ENCODE measurements around the gene NCK1.
"Not testable (repeated sequence)": the region's sequence is repeated elsewhere in the genome, so short reads cannot be mapped to it uniquely, and the experiment has no call there.

NCK1 gene

GRCh38 chr3:136949708-136950107 is 87.7 kb downstream of the NCK1 start:
- no peak for DNase-seq

GRCh38 chr3:136950623-136951022 is 88.6 kb downstream of the NCK1 start:
- no peak for DNase-seq

- DNase-seq: no peak
Observed at GRCh38 chr3:136952292-136952691, 90.3 kb downstream of the NCK1 start.

- DNase-seq: no peak
Observed at GRCh38 chr3:136954251-136954650, 92.2 kb downstream of the NCK1 start.

GRCh38 chr3:136954980-136955780 is 93.2 kb downstream of the NCK1 start:
- DNase-seq: no peak

- no peak for DNase-seq
Observed at GRCh38 chr3:136955813-136956212, 93.8 kb downstream of the NCK1 start.

- no peak for DNase-seq
Observed at GRCh38 chr3:136956971-136957370, 95.0 kb downstream of the NCK1 start.

- no peak for DNase-seq
Observed at GRCh38 chr3:136957751-136958288, 95.8 kb downstream of the NCK1 start, which contains the start of gene IL20RB. Gene IL20RB (plus strand): TSS chr3:136957983. CDS start chr3:136958114, 131 bp downstream.

- DNase-seq: no peak
Observed at GRCh38 chr3:136958939-136959338, 96.9 kb downstream of the NCK1 start.

GRCh38 chr3:136959599-136959998 is 97.6 kb downstream of the NCK1 start:
- no peak for DNase-seq

- DNase-seq: no peak
Observed at GRCh38 chr3:136960838-136961836, 99.1 kb downstream of the NCK1 start.

- DNase-seq: no peak
Observed at GRCh38 chr3:136962927-136963326, 100.9 kb downstream of the NCK1 start.

GRCh38 chr3:136969539-136969938 is 107.5 kb downstream of the NCK1 start:
- not testable (repeated sequence) for DNase-seq

- no peak for DNase-seq
Observed at GRCh38 chr3:136973352-136973751, 111.3 kb downstream of the NCK1 start.

GRCh38 chr3:136974670-136975069 is 112.7 kb downstream of the NCK1 start:
- no peak for DNase-seq

GRCh38 chr3:136979204-136979603 is 117.2 kb downstream of the NCK1 start:
- DNase-seq: no peak

- DNase-seq: no peak
Observed at GRCh38 chr3:136979684-136980083, 117.7 kb downstream of the NCK1 start.

- no peak for DNase-seq
Observed at GRCh38 chr3:136982033-136982432, 120.0 kb downstream of the NCK1 start.

- no peak for DNase-seq
Observed at GRCh38 chr3:136982520-136983138, 120.6 kb downstream of the NCK1 start.

- no peak for DNase-seq
Observed at GRCh38 chr3:136984837-136985236, 122.8 kb downstream of the NCK1 start.

GRCh38 chr3:136987398-136987980 is 125.5 kb downstream of the NCK1 start:
- DNase-seq: not testable (repeated sequence)

GRCh38 chr3:136988651-136989050 is 126.6 kb downstream of the NCK1 start:
- no peak for DNase-seq

Data from NCI-H1092 (cell line).